ENCODE data around the gene GEMIN8. TPM values are rescaled to one million over a fixed set of nuclear protein-coding genes. Genes with fewer than 3 reads are reported as not detected.

Gene GEMIN8
- 1 to 10 TPM; 8.7 to 9.2 TPM for total RNA-seq
- long read RNA-seq, partial matches to known transcripts = 1 of 12 reads
- long read RNA-seq, other reads (novel, unspliced or antisense) = 9 of 12 reads

GRCh38 chrX:14029425-14030173 is at the start of gene GEMIN8:
Gene GEMIN8 (minus strand): TSS chrX:14029892. CDS start chrX:14021478, 8,414 bp downstream.
- ATAC-seq (peak; percentile 98 to 99), DNase-seq (peak; percentile 92)
- intact Hi-C loops (cut with DNase I) = loop anchor here (10.0 kb wide), 3 partner anchors 275 to 525 kb away; partner anchors contain the start of gene TCEANC (in 1 of the 2)

GRCh38 chrX:14076639-14077038 is 46.9 kb upstream of the GEMIN8 start:
- intact Hi-C loops (cut with DNase I) = no loop called here
- DNase-seq (no peak), ATAC-seq (no peak)

GRCh38 chrX:14073556-14073955 is 43.9 kb upstream of the GEMIN8 start:
- ATAC-seq (no peak), DNase-seq (no peak)
- intact Hi-C loops (cut with DNase I) = no loop called here

GRCh38 chrX:14073071-14073470 is 43.4 kb upstream of the GEMIN8 start:
- no peak for DNase-seq
- intact Hi-C loops (cut with DNase I) = no loop called here
- no peak for ATAC-seq

- intact Hi-C loops (cut with DNase I) = no loop called here
- ATAC-seq (no peak), DNase-seq (no peak)
Observed at GRCh38 chrX:14065800-14066199, 36.1 kb upstream of the GEMIN8 start.

GRCh38 chrX:14064626-14065432 is 35.1 kb upstream of the GEMIN8 start:
- DNase-seq (no peak), ATAC-seq (peak in 1 of 2 donors; percentile 59)
- intact Hi-C loops (cut with DNase I) = no loop called here

- ATAC-seq = no peak
- no peak for DNase-seq
- intact Hi-C loops (cut with DNase I) = no loop called here
Observed at GRCh38 chrX:14062524-14062923, 32.8 kb upstream of the GEMIN8 start.

- intact Hi-C loops (cut with DNase I) = no loop called here
- DNase-seq (no peak), ATAC-seq (no peak)
Observed at GRCh38 chrX:14056206-14056605, 26.5 kb upstream of the GEMIN8 start.

GRCh38 chrX:14051416-14051815 is 21.7 kb upstream of the GEMIN8 start:
- ATAC-seq (no peak), DNase-seq (no peak)
- intact Hi-C loops (cut with DNase I) = no loop called here

GRCh38 chrX:14050709-14051108 is 21.0 kb upstream of the GEMIN8 start:
- ATAC-seq (no peak), DNase-seq (no peak)
- intact Hi-C loops (cut with DNase I) = no loop called here

GRCh38 chrX:14043209-14043608 is 13.5 kb upstream of the GEMIN8 start:
- intact Hi-C loops (cut with DNase I) = loop anchor here in 1 of 2 donors (10.0 kb wide), 1 partner anchor 1102 kb away; no protein-coding TSS in a partner anchor
- ATAC-seq (no peak), DNase-seq (no peak)

- intact Hi-C loops (cut with DNase I) = loop anchor here (2.0 to 10.0 kb wide), 4 partner anchors 285 to 1203 kb away; partner anchors contain the start of gene TCEANC (in 1 of the 2)
- ATAC-seq = peak in 1 of 2 donors; percentile 58
- peak; percentile 30 for DNase-seq
Observed at GRCh38 chrX:14039344-14039743, 9.7 kb upstream of the GEMIN8 start.

GRCh38 chrX:14038375-14039085 is 8.8 kb upstream of the GEMIN8 start:
- intact Hi-C loops (cut with DNase I) = loop anchor here (2.0 to 10.0 kb wide), 4 partner anchors 284 to 1204 kb away; partner anchors contain the start of gene TCEANC (in 1 of the 2)
- ATAC-seq (no peak), DNase-seq (no peak)

- no peak for ATAC-seq
- peak; percentile 35 for DNase-seq
- intact Hi-C loops (cut with DNase I) = loop anchor here (1.0 to 10.0 kb wide), 5 partner anchors 278 to 528 kb away; partner anchors contain the start of gene TCEANC (in 1 of the 2)
Observed at GRCh38 chrX:14032406-14032805, 2.7 kb upstream of the GEMIN8 start.

GRCh38 chrX:14030174-14030530 is 460 bp upstream of the GEMIN8 start:
- ATAC-seq = peak in 1 of 2 donors; percentile 21
- intact Hi-C loops (cut with DNase I) = loop anchor here (10.0 kb wide), 3 partner anchors 275 to 525 kb away; partner anchors contain the start of gene TCEANC (in 1 of the 2)

GRCh38 chrX:14029039-14029424 is 660 bp downstream of the GEMIN8 start:
- intact Hi-C loops (cut with DNase I) = no loop called here
- DNase-seq (no peak), ATAC-seq (peak in 1 of 2 donors; percentile 2)

More at GRCh38 chrX:14030174-14030530, 460 bp upstream of the GEMIN8 start:
- no peak for DNase-seq

- intact Hi-C loops (cut with DNase I) = no loop called here
- DNase-seq (no peak), ATAC-seq (no peak)
Observed at GRCh38 chrX:14028473-14028872, 1.2 kb downstream of the GEMIN8 start.

GRCh38 chrX:14027511-14028019 is 2.1 kb downstream of the GEMIN8 start:
- DNase-seq (no peak), ATAC-seq (no peak)
- intact Hi-C loops (cut with DNase I) = no loop called here

GRCh38 chrX:14027036-14027435 is 2.7 kb downstream of the GEMIN8 start:
- DNase-seq = no peak
- ATAC-seq = peak in 1 of 2 donors; percentile 17
- intact Hi-C loops (cut with DNase I) = no loop called here

Measured in left cardiac atrium (tissue), 4 donors.